HG03354 (cell line): ENCODE measurements around the gene GNG10.
A peak's percentile ranks its signal among the peaks of the same experiment; 100 is the strongest.
"Not testable (repeated sequence)": the region's sequence is repeated elsewhere in the genome, so short reads cannot be mapped to it uniquely, and the experiment has no call there.

ENCODE experiments used
- ATAC-seq: cut with Tn5 transposase; IDR thresholded peaks from one replicate; pipeline ENCODE4 v1.9.1; 2021; ENCODE audit warnings: mild to moderate bottlenecking; ENCODE audit not compliant: unreplicated experiment, poor library complexity, severe bottlenecking

GNG10 gene

GRCh38 chr9:111646417-111646816 is 15.0 kb upstream of the GNG10 start:
- ATAC-seq: no peak

GRCh38 chr9:111648066-111648465 is 13.3 kb upstream of the GNG10 start:
- no peak for ATAC-seq

DNA sequence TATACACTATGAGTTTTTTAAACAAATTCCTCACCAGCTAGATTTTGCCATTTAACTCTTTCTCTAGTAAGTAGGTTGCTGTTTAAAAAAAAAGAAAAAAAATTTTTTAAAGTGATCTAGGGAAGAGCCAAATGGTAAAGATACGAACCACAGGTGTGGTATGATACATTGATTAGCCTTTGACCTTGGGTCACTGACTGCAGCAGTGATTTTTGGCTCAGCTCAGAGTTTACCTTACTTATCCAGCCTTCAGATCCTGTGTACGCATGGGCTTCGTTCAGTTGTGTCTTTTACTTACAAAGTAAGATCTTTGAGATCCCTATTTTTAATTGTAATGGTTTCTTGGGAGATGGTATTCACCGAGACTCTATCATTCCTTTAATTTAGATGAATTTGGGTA is 12.4 kb upstream of the GNG10 start:
- ATAC-seq: no peak

DNA sequence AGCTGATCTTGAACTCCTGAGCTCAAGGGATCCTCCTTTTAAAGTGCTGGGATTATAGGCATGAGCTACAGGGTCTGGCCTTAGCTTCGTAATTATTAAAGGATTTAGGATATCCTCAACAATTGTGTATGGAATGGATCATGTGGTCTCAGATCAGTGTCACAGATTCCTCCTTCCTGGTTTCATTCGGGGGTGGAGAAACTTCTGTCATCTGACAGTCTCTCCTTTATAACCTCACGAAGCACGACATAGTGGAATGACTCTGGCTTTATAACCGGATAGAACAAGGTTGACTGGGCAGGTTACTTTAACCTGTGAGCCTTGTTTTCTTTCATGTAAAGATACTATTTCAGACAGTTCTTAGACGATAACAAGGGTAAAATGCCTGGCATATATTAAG is 4.4 kb upstream of the GNG10 start:
- no peak for ATAC-seq

- no peak for ATAC-seq
Observed at GRCh38 chr9:111658943-111659342, 2.5 kb upstream of the GNG10 start.

- ATAC-seq: no peak
Observed at GRCh38 chr9:111659691-111660090, 1.7 kb upstream of the GNG10 start.

DNA sequence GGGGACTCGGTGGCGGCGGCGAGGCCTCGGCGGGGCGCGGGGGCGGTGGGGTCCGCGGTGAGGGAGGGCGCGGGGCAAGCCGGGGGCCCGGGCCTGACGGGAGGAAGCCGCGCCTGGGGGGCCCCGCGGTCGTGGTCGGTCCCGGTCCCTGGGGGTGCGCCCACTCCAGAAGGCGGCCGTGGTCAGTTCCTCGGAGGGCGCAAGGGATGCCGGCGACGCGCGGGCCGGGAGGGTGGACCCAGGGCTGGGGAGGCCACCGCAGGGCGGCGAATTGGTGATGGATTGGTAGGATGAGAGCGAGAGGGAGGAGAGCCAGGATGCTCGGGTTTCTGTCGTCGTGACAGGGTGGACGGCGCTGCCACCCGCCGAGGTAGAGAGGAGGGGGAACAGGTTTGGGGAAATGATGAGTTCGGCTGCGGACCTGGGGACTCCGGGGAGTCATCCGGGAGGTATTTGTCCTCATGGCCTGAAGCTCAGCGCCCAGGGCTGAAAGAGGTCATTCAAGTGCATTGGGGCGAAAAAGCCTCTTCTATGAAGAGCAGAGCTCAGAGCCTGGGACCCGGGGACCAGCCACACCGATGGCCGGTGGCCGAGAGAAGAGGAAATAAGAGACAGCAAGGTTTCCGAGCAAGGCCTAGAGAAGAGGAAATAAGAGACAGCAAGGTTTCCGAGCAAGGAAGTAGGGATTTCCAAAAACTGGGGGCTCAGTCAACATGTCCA is 557 bp downstream of the GNG10 start:
- ATAC-seq: peak; percentile 36

DNA sequence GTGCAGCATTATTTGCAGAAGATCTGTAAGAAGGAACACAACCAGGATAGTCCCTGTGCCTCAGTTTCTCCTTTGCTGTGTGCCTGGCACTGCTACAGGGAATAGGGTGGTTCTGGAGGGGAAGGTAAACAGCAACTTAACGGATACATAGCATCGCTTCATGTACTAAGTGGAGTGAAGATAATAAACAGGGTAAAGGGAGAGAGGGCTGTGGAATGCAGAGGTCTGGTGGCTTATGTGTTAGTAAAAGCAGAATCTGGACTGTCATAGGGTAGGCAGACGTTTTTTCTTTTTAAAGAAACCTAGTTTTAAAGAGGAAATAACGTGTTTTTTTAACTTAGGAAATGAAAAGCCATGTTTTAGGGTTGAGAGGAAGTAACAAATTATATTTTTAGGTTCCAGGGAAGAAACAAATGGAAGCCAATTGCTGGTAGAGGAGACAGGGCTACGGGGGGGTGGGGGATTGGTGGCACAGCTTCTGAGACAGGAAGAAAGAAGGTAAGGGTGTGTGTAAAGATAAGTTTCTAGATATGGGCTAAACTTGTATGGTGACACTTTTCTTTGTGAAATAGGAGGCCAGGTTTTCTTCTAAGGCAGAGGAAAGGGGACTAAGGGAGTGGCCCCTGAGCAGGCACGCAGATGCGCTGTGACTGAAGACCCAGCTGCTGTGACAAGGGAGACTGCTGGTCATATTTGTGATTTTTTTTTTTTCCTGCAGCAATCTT is 1.3 kb downstream of the GNG10 start:
- peak; percentile 17 for ATAC-seq

- ATAC-seq: no peak
Observed at GRCh38 chr9:111663301-111663823, 2.0 kb downstream of the GNG10 start.

DNA sequence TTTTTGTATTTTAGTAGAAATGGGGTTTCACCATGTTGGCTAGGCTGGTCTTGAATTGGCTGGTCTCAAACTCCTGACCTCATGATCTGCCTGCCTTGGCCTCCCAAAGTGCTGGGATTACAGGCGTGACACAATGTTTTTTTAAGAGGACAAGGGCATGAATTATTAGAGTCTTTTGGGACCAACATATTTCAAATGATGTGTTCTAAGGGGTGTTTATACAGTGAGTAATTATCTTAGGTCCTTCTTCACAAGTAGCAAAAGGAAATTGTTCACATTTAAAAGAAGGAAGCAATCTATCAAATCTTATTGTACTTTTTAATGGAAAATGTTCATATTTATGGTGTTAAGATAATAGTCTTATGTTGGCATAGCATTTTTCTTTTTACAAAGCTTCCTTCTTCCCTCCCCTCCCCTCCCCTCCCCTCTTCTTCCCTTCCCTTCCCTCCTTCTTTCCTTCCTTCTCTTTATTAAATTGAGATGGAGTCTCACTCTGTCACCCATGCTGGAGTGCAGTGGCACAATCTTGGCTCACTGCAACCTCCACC is 6.7 kb downstream of the GNG10 start:
- no peak for ATAC-seq

- ATAC-seq: not testable (repeated sequence)
Observed at GRCh38 chr9:111668601-111669000, 7.2 kb downstream of the GNG10 start.

GRCh38 chr9:111674319-111674718 is 12.9 kb downstream of the GNG10 start:
- no peak for ATAC-seq

GRCh38 chr9:111676116-111676515 is 14.7 kb downstream of the GNG10 start:
- ATAC-seq: no peak

DNA sequence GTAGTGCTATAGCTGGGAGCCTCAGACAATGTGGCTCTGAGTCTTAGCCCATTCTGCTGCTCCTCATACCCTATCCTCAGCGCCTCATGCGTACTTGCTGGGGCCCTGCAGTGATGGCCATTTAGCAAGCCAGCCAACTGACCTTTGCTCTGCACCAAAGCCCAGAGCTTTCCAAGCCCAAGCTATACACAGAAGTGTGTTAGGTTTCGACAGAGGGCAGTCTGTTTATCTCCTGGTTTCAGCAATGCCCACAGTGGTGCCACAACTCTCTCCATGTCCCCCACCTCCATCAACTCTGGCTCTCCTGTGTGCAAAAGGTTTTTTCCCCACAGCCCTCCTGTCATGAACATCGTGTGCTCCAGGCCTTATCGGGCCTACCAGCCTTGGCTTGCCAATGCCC is 16.9 kb downstream of the GNG10 start:
- no peak for ATAC-seq

- ATAC-seq: no peak
Observed at GRCh38 chr9:111679199-111679598, 17.8 kb downstream of the GNG10 start.

- no peak for ATAC-seq
Observed at GRCh38 chr9:111683392-111683791, 22.0 kb downstream of the GNG10 start.

DNA sequence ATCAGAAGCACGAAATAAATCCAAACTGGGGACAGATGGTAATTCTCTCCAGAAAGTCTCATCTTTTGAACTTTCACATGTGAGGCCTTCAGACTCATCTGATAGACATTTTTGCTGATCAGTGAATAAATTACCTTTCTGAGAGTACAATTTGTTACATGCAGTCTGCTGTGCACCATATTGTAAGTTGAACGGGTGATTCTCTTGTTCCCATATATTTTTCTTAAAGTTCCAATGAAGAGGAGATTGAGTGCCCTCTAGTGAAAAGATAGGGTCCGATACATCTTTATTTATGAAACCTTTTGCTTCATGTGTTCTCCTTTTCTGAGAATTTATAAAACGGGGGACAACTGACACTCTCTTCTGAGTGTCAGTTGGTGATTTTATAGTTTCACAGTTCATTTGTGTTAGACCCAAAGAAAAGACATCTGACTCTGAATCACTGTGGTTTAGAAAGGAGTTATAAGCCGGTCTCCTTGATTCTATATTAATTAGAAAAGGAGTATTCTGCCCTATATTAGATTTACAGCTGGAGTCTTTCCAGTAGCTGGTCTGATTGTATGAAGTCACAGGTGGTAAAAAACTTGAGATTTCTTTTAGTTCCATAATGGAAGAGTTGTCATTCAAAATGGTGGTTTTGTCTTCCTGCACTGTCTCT is 30.4 kb downstream of the GNG10 start:
- no peak for ATAC-seq

- no peak for ATAC-seq
Observed at GRCh38 chr9:111696796-111697195, 35.4 kb downstream of the GNG10 start.

- no peak for ATAC-seq
Observed at GRCh38 chr9:111700776-111701175, 39.4 kb downstream of the GNG10 start.

DNA sequence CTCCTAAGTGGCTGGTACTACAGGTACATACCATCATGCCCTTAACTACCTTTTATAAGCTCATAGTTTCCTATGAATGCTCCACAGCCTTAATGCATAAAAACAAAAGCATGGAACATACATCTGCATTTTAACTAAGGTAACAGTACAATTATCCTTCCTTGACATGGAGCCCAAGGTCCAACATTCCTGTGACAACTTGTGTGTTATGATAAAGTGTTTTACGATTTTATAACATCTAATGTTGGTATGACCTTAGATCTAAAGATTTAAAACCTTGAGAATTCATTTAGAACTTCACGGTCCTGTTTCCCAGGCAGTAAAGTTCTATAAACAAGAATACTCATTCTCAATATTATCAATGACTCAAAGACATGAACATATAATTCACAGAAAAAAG is 43.1 kb downstream of the GNG10 start:
- no peak for ATAC-seq
